GM21737 (cell line): ENCODE data around the gene RNLS.
"Not testable (repeated sequence)": the region's sequence is repeated elsewhere in the genome, so short reads cannot be mapped to it uniquely, and the experiment has no call there.

Source experiments
- ATAC-seq: cut with Tn5 transposase; IDR thresholded peaks from one replicate; pipeline ENCODE4 v1.9.1; 2021; ENCODE audit warnings: mild to moderate bottlenecking, moderate library complexity; ENCODE audit not compliant: unreplicated experiment

Gene RNLS

GRCh38 chr10:88525371-88526069 is 57.6 kb downstream of the RNLS start:
- ATAC-seq = no peak

DNA sequence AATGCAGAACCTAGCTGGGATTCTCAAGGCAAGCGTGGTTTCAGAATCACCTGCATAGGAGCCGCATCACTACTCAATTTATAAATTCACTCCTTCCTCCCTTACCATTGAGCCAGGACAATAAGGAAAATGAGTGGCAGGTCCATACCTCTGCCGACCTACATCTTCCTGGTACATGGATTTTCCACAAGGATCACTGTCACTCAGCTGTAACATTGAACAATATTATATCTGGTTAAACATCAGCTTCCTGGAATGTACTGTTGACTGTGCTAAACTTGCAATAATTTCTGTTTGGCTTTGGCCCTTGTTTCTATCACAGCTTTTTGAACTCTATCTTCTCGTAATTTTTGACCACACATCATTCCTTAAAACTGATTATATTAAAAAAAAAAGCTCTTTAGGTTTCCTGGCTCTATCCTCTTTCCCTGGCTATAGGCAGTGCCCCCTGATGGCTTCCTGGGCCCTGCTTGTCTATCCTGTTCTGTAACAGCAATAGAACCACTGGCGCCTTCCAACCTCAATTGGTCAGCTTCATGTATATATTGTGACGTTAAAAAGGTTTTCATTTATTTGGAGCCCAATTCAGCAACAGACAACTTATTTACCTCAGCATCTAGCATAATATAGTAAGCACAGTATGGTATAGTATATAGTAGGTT is 59.2 kb downstream of the RNLS start:
- no peak for ATAC-seq

DNA sequence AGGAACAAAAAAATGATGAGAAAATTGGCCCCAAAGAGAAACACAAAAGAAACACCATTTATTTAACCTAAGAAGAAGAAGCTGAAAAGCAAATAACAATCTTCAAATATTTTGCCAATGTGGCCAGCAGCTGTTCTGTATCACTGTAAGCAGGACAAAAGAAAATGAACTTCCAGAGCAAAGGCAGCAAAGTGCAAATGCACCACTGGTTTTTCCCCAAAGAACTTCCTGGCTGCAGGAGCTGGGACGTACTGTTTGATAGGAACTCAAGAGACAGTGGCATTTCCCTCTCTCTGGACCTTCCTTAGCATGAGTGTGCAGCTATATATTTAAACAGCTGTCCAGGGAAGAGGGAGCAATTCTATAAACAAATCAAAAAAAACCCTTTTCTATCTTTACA is 60.4 kb downstream of the RNLS start:
- ATAC-seq = no peak

- ATAC-seq = no peak
Observed at GRCh38 chr10:88521791-88522190, 61.3 kb downstream of the RNLS start.

- ATAC-seq = no peak
Observed at GRCh38 chr10:88515235-88515634, 67.9 kb downstream of the RNLS start.

DNA sequence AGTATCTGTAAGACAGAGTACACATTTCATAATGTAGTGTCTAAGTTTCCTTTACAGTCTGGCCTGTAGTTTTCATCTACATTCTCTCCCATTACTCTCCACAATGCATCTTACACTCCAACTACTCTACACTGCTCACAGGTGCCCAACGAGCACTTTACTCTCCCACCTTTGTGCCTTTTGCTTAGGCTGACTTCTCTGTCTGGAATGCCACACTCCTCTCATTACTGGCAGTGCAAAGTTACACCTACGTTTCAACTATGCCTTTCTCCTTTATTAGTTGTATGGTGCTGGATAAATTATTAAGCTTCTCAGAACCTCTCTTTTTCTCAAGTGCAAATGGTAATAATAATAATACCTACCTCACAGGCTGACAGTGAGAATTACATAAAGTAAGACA is 70.5 kb downstream of the RNLS start:
- no peak for ATAC-seq

DNA sequence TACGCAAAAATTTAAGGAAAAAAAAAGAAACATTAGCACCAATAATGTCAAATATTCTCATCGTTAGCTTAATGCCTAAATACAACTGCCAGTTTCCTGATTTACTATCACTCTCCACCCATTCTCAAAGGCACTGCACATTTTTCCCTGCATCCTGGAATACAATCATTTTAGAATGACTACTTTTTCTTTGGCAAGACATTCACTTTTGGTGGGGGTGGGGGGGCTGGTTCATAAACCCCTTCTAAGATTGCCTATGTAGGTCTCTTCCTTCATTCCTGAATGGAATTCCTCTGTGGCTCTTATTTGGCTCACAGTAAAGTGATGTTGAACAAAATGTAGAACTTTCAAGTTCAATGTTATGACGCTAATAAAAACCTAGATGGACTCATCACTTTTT is 74.3 kb downstream of the RNLS start:
- no peak for ATAC-seq

DNA sequence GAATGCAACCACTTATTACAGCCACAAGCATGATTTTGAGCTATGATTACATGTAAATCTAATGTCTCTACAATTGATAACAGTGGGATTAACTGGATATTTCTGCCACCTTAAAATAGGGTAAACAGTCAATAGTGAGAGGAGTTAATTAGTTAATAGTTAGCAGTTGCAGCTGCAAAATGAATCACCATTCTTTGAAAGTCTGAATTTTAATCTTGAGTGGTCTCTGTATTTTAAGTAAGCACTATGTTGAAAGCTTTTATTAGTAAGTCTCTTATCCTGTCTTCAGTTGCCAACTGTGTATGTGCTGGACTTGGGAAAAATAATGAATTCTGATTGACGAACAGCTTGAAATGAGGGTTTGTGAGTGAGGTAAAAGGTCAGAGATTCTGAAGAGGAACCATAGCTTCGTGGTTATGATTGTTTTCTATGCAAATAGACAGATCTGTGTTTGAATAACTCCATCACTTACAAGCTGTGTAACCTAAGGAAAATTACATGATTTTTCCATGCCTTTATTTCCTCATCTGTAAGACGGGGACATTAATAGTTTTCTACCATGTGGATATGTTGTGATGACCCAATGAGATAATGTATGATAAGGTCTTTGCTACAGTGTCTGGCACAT is 75.2 kb downstream of the RNLS start:
- ATAC-seq = no peak

GRCh38 chr10:88507404-88507803 is 75.7 kb downstream of the RNLS start:
- no peak for ATAC-seq

- no peak for ATAC-seq
Observed at GRCh38 chr10:88505680-88506215, 77.4 kb downstream of the RNLS start.

DNA sequence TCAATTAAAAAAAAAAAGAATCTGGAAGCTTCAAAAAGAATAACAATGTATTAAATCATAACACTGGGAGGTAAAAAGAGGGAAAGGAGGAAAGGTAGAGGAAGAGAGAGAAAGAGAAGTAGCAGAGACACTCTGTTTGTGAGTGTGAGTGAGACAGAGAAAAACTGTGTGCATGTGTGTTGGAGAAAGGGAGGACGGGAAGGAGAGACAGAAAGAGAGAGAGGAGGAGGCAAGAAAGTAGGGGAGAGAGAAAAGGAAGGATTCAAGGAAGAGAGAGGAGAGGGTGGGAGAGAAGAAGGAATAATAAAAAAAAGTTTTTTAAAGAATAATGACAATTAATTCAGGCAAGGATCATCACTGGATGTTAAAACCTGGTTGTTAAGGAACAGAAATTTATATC is 77.9 kb downstream of the RNLS start:
- no peak for ATAC-seq

- ATAC-seq = no peak
Observed at GRCh38 chr10:88500656-88501055, 82.5 kb downstream of the RNLS start.

GRCh38 chr10:88499569-88500470 is 83.3 kb downstream of the RNLS start:
- no peak for ATAC-seq

- no peak for ATAC-seq
Observed at GRCh38 chr10:88497913-88498312, 85.2 kb downstream of the RNLS start.

- ATAC-seq = no peak
Observed at GRCh38 chr10:88494537-88494936, 88.6 kb downstream of the RNLS start.

DNA sequence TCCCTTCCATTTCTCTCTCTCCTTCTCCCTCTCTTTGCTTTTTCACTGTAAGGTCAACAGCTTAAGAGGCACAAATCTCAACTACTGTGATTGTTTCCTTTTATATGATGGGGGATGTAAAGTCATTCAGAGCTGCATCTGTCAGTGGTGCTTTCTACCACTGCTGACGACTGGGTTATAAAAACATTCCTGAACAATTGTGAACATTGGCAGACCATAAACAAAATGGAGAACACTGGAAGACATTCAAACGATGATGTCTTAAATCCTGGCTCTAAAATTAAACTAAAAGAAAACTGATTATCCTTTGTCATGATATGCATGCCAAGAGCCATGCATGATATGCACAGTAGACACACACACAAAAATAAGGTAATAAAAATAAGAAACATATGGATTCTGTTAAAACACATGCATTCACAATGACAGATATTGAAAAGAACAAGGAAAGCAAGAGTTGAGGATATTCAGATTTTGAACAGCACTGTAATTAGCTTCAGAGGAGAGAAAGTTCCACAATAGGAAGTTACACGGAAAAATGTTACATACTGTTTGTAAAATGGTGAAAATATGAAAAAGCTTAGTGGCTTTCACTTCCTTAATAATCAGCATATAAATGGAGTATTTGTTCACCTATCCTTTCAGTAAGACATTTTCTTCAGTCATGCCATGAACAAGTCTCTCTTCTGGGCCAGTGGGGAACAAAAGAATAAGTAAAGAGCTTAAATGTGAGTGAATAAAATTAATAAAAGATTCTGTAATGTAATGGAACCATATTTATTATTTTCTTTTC is 89.2 kb downstream of the RNLS start:
- ATAC-seq = no peak

- no peak for ATAC-seq
Observed at GRCh38 chr10:88491314-88491713, 91.8 kb downstream of the RNLS start.

DNA sequence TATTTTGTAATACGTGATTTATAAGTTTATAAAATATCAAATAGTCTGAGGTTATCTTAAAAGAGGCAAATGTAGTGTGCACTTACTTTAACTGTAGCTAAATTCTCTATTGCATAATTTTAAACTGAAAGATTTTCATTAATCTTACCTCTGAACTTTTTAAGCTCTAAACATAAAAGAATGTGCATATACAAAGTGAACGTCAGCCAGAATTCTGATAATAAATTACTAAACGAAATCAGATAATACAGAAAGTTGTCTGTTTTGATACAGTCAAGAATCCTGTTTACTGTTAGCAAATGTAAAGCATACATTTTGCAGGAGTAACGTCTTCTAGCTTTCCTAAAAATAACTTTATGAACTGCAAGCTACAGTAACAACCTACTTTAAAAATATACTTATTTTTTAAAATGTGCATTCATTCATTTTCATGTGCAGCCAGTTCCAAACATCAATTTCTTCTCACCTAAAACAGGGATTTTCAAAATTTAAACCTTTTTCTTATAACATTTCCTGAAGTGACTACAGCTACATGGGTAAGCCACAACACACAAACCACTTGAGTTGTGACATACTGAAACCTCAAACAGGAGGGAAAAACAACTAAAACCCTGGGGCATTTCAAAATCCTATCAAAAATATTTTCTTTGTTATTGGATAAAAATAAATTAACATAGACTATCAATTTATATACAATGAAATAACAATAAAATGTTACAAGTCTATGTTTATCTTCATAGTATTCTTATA is 92.7 kb downstream of the RNLS start:
- no peak for ATAC-seq

DNA sequence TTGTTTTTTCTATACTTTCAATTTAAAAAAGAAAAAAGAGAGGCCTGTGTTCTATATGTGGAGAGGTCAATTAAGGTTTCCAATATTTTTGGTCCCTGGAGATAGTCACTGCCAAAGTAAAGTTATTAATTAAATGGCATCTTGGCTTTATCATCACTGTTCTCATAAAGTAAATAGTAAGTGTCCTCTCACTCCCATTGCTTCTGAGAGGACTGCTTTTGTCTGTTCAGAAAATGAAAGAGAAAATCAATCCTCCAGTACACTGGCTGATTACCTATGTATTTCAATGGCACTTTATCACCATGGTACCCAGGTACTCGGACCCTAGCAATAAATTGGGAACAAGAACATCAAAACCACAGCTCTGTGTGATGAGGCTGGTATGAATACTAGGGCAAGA is 94.0 kb downstream of the RNLS start:
- no peak for ATAC-seq

DNA sequence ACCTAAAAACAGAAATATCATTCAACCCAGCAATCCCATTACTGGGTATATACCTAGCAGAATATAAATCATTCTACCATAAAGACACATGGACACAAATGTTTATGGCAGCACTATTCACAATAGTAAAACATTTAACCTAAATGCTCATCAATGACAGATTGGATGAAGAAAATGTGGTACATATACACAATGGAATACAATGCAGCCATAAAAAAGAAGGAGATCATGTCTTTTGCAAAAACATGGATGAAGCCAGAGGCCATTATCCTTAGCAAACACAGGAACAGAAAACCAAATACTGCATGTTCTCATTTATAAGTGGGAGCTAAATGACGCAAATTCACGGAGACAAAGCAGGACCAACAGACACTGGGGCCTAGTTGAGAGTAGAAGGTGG is 96.3 kb downstream of the RNLS start:
- not testable (repeated sequence) for ATAC-seq
